HG03095 (cell line): ENCODE results near the gene SLC39A6.
A peak's percentile ranks its signal among the peaks of the same experiment; 100 is the strongest.
"Not testable (repeated sequence)": the region's sequence is repeated elsewhere in the genome, so short reads cannot be mapped to it uniquely, and the experiment has no call there.

Experiments used
- ATAC-seq: cut with Tn5 transposase; IDR thresholded peaks from one replicate; pipeline ENCODE4 v1.9.1; 2021; ENCODE audit warnings: moderate library complexity; ENCODE audit not compliant: unreplicated experiment

Gene SLC39A6

DNA sequence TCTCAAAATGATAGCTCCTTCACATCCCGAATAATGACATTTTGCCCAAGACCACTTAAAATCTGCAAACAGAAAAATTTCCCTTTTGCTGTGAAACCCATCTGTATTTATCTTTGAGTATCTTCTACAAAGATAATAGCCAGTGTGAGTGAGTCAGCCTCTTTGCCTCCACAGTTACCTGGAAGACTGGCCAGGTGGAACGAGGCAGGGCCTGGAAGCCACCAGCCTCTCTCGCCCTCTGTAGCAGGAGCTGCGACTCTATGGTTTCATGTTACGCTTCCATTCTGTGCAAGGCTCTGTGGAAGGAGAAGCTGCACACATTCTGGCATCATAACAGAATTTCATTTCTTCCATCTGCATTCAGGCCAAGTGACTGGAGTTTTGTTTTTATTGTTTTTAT lies 10.1 kb upstream of the SLC39A6 start:
- ATAC-seq: no peak

DNA sequence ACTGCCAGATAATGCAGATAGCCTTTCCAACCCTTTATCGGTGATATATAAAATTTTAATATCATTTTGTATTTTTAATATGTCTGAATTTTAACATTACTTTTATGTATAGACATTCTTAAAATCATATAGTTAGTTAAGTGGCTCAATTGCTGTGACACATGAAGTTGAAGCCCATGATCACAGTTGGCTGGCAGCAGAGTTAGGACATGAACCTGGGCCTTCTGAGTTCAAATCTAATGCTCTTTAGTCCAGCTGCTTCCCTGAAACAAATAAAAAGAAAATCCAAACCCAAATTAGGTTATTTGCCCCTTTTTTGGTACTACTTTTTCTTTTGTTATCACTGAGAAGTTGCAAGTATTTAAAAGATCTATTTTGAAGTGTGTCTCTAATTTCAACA lies 6.1 kb upstream of the SLC39A6 start:
- no peak for ATAC-seq

DNA sequence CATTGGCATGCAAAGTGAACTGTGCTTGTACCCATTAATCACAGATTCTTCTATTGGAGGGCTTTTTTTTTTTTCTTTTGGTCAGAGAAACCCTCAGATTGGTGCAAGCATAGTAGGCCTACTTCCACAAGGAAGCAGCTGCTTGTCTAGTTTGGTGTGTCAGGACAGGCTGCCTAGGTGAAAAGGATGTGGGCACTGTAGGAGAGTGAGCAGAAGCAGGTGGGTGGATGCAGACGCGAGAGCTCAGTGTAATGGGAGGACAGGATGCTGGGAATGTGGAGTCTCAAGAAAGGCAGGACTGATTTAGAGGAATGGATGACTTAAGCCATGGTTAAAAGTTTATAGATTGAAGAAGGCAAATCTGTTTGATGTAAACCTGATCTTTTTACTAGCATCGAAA lies 3.6 kb upstream of the SLC39A6 start:
- no peak for ATAC-seq

- ATAC-seq: no peak
These were observed 2.7 kb upstream of the SLC39A6 start for GRCh38 chr18:36131692-36132483.

GRCh38 chr18:36130883-36131653 lies 1.9 kb upstream of the SLC39A6 start:
- ATAC-seq: no peak

- peak; percentile 15 for ATAC-seq
These were observed 1.1 kb upstream of the SLC39A6 start for GRCh38 chr18:36130039-36130831.

- peak; percentile 6 for ATAC-seq
These were observed 237 bp downstream of the SLC39A6 start for GRCh38 chr18:36128907-36129299.

GRCh38 chr18:36128530-36128870 lies 640 bp downstream of the SLC39A6 start:
- ATAC-seq: no peak

DNA sequence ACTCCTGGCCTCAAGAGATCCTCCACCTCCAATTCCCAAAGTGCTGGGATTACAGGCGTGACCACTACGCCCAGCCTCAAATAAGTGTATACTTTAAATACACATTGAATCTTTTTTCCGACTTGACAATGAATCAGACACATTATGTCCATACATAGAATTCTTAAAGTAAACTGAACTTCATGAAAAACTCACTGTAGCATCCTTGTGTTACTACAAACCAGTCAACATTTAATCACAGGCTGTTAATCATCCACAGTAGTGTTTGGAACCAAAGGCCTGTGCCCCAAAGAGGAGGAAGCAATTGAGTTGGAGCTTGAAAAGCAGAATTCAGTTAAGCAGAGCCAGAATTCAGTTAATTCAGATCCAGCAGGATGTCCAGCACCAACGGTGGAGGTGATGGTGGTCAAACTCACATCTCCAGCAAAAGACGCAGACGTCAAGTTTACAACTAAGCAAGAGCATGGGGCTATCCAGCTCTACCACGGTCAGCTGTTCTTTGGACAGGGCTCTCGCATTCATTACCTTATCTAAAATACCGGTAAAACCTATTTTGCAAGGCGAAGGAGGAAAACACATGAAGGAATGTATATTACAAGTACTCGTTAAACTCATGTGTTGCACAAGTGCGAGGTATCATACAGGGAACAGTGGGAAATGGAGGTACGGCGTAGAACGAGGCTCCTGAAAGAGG lies 1.2 kb downstream of the SLC39A6 start:
- no peak for ATAC-seq

DNA sequence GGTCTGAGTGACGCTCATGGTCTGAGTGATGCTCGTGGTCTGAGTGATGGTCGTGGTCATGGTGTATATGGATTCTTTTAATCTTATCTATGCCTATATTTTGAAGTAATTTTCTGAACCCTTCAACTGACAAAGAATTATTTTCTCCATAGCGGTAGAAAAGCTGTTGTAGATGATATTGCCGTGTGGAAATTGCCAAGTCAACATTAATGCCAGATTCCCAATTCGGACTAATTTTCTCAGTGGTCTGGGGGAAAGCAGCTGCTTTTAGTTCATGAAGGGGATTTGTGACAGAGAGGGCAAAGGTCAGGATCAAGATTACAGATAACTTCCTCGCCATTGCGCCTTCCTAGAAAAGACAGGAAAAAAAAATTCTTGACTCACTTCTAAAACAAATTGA lies 2.5 kb downstream of the SLC39A6 start:
- ATAC-seq: no peak

- ATAC-seq: no peak
These were observed 4.3 kb downstream of the SLC39A6 start for GRCh38 chr18:36124841-36125240.

GRCh38 chr18:36120297-36120696 lies 8.8 kb downstream of the SLC39A6 start:
- no peak for ATAC-seq

DNA sequence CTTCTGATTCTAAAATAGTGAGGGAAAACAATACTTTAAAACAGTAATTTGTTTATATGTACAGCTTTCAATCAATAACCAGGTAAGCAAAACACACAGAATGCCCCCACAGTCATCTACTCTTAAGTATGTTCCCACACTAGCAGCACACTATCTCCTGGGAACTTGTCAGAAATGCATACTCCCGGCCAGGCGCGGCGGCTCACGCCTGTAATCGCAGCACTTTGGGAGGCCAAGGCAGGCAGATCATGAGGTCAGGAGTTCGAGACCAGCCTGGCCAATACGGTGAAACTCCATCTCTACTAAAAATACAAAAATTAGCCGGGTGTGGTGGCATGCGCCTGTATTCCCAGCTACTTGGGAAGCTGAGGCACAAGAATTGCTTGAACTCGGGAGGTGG lies 12.4 kb downstream of the SLC39A6 start:
- not testable (repeated sequence) for ATAC-seq

- ATAC-seq: no peak
These were observed 14.4 kb downstream of the SLC39A6 start for GRCh38 chr18:36114738-36115137.

- no peak for ATAC-seq
These were observed 14.9 kb downstream of the SLC39A6 start for GRCh38 chr18:36114251-36114650.

GRCh38 chr18:36112302-36112701 lies 16.8 kb downstream of the SLC39A6 start:
- ATAC-seq: no peak

- no peak for ATAC-seq
These were observed 19.4 kb downstream of the SLC39A6 start for GRCh38 chr18:36109737-36110136.

GRCh38 chr18:36108601-36109000 lies 20.5 kb downstream of the SLC39A6 start:
- ATAC-seq: no peak

DNA sequence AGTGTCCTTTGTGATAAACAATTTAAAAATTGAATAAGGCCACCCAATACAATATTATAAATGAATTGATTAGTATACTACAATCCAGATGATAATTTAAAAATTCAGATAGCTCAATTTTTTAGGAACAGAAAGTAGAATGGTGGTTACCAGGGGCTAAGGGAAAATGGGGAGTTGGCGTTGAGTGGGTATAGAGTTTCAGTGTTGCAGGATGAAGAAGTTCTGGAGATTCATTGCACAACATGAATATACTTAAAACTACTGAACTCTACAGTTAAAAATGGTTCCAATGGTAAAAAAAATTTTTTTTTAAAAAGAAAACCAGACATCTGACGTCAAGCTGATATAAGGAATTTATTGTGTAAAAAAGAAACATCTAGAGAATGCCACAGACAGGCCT lies 20.9 kb downstream of the SLC39A6 start:
- ATAC-seq: no peak

DNA sequence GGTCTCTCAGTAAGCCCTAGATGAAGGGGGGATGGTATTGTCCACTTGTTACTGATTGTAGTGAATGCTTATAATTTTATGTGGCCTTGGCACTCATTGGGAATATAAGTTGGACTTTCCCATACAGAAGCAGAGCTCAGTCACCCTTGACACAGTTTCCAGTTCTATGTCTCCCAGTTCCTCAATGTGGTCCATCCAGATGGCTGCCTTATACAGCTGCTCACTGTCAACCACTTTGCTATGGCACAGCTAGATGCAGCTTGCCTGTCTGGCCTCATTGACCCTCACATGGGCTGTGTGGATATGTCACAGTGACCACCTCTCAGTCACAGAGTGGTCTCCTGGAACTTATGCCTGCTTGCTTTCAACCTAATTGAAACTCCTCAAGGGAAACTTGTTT lies 21.7 kb downstream of the SLC39A6 start:
- no peak for ATAC-seq

DNA sequence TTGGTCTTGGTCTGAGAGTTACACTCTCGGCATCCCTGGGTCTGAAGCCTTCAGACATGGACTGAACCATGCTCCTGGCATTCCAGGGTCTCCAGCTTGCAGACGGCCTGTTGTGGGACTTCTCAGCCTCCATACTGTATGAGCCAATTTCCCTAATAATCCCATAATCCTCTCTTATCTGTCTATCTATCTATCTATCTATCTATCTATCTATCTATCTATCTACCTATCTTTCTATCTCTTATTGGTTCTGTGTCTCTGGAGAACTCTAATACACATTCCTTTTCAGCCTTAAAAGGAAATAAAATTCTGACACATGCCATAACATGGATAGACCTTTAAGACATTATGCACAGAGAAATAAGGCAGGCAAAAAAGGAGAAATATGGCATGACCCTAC lies 24.4 kb downstream of the SLC39A6 start:
- no peak for ATAC-seq
